Pancreas (tissue), 10 donors: ENCODE data around the gene DNAH12. TPM values are rescaled to one million over a fixed set of nuclear protein-coding genes. Genes with fewer than 3 reads are reported as not detected.
A peak's percentile ranks its signal among the peaks of the same experiment; 100 is the strongest.
"Not testable (repeated sequence)": the region's sequence is repeated elsewhere in the genome, so short reads cannot be mapped to it uniquely, and the experiment has no call there.

ENCODE experiments used
- ATAC-seq, 4 donors: fragments of 200-7000 bp; cut with Tn5 transposase; one replicate each; pipeline versions ENCODE4 v1.8.0 to v1.9.1; 2020; ENCODE audit warnings: mild to moderate bottlenecking in 4 of 4, moderate library complexity in 4 of 4
- DNase-seq, 6 donors: peaks; one replicate each; pipeline ENCODE4 v3.0.0-alpha.2; 2020
- FAIRE-seq: peaks from 2 replicates; lab custom pipeline; 2012; peaks lifted over from hg19 to GRCh38; lab: Jason Lieb, UNC
- H3K27ac ChIP-seq, 4 donors: fragments of 200-600 bp; sonication (generic); 1 replicate in 3 of 4; 2 replicates in 1 of 4; pipeline versions ENCODE4 v1.5.0 to v1.8.0; 2020
- H3K27me3 ChIP-seq, 4 donors: fragments of 200-600 bp; one replicate each; pipeline ENCODE4 v1.8.0; 2021
- H3K36me3 ChIP-seq, 3 donors: fragments of 200-600 bp; sonication (generic) in 1 of 3; one replicate each; pipeline versions ENCODE4 v1.5.0 to v1.8.0; 2020 to 2021
- H3K4me1 ChIP-seq, 3 donors: fragments of 200-600 bp; one replicate each; pipeline ENCODE4 v1.8.0; 2021
- H3K4me3 ChIP-seq, 4 donors: fragments of 200-600 bp; sonication (generic) in 2 of 4; one replicate each; pipeline versions ENCODE4 v1.5.0 to v1.8.0; 2020 to 2021
- H3K9me3 ChIP-seq, 4 donors: fragments of 200-600 bp; one replicate each; pipeline ENCODE4 v1.8.0; 2021
- WGBS, 2 donors: extraction: QIAGEN DNeasy Blood & Tissue Kit; methylation state at CpG; one replicate each; pipeline ENCODE4 v1.1.7; 2013; 5-methylcytosine and 5-hydroxymethylcytosine counted together
- intact Hi-C, 3 donors: fragments of 100-400 bp; cut with DNase I; formaldehyde crosslinking; loops; one replicate each; pipeline versions ENCODE4 v1.11.1 to v1.14.2; 2022
- polyA plus RNA-seq, 2 donors: library from polyadenylated mRNA; stranded (reverse); fragments of 200-250 nt; gene quantifications; one replicate each; pipeline ENCODE4 v1.2.3, GENCODE V29; 2013
- total RNA-seq, 6 donors: library from RNA; stranded (reverse); fragmentation: NEBNext Ultra II Directional in 4 of 6; extraction: Animal tissue kit (Norgen Biotek cat#: 25700) in 4 of 6; gene quantifications; one replicate each; pipeline versions ENCODE4 v1.2.1 to v1.2.4, GENCODE V29; 2021 to 2023
- TF ChIP-seq, protein P1 (sequence below), 4 donors: fragments of 200-600 bp; sonication (generic) in 3 of 4; IDR thresholded peaks; one replicate each; pipeline versions ENCODE4 v1.5.0 to v1.8.0; 2021; ENCODE audit warnings: antibody characterized with exemption in 4 of 4
- donor health status: healthy with polysubstance abuse.
- donor health status: DM: no; HTN: no; CAD: no; lungs with moderate emphysema.
- donor health status: DM: no; HTN: no; CAD: no.
- donor health status: control.
- donor health status: control.
- donor health status: Bipolar disorder and iron deficiency.
- donor health status: DM: yes; HTN: yes; CAD: no.
- donor health status: DM: no; HTN: no; CAD: no.
- donor health status: DM: no; HTN: no; CAD: no.
- donor health status: DM: yes; HTN: yes; CAD: no.

Gene DNAH12
- total and polyA plus RNA-seq, 8 donors = 0.38 to 6.1 (median 0.90) TPM

DNA sequence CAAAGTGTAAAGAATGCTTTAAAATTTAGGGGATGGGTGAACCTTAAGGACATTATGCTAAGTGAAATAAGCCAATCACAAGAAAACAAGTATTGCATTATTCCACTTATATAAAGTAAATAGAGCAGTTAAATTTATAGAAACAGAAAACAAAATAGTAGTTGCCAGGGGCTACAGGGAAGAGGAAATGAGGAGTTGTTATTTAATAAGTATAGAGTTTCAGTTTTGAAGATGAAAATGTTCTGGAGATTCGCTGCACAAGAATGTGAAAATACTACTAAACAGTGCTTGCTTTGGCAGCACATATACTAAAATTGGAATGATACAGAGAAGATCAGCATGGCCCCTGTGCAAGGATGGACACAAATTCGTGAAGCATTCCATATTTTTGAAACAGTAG is 32.0 kb downstream of the DNAH12 start:
- H3K27me3 ChIP-seq = peaks cover 0 to 4% (median 0%) of the 10 kb centered on the region in 4 donors
- no peak overlapping the region for H3K27ac ChIP-seq
- FAIRE-seq (no peak), DNase-seq (no peak), ATAC-seq (no peak)
- TF ChIP-seq, protein P1, sequence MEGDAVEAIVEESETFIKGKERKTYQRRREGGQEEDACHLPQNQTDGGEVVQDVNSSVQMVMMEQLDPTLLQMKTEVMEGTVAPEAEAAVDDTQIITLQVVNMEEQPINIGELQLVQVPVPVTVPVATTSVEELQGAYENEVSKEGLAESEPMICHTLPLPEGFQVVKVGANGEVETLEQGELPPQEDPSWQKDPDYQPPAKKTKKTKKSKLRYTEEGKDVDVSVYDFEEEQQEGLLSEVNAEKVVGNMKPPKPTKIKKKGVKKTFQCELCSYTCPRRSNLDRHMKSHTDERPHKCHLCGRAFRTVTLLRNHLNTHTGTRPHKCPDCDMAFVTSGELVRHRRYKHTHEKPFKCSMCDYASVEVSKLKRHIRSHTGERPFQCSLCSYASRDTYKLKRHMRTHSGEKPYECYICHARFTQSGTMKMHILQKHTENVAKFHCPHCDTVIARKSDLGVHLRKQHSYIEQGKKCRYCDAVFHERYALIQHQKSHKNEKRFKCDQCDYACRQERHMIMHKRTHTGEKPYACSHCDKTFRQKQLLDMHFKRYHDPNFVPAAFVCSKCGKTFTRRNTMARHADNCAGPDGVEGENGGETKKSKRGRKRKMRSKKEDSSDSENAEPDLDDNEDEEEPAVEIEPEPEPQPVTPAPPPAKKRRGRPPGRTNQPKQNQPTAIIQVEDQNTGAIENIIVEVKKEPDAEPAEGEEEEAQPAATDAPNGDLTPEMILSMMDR (IDR thresholded peaks at IDR 0.05) = no peak
- intact Hi-C loops = no loop called here
- H3K4me1 ChIP-seq = no peaks in the 10 kb centered on the region
- no peaks in the 10 kb centered on the region for H3K36me3 ChIP-seq
- 68 to 70% methylated on average over 2 of the region's 2 CpGs for WGBS, 2 donors
- H3K9me3 ChIP-seq = no peaks in the 10 kb centered on the region
- H3K4me3 ChIP-seq = no peak overlapping the region

DNA sequence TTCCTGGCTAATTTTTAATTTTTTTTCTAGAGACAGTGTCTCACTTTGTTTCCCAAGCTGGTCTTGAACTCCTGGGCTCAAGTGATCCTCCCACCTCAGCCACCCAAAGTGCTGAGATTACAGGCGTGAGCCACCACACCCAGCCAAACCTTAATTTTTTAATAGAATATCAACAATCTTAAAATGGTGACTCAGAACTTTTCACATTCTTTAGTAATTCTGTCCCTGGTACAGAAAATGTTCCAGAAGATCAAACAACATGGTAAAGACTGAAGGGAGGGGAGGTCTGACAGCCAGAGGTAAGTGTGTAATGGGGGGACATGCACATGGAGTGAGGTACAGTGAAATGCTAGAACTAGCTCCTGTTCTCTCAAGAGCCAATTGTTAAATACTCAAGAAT is 38.2 kb downstream of the DNAH12 start:
- H3K36me3 ChIP-seq = no peaks in the 10 kb centered on the region
- FAIRE-seq (no peak), ATAC-seq (no peak), DNase-seq (no peak)
- intact Hi-C loops = no loop called here
- TF ChIP-seq, protein P1 (IDR thresholded peaks at IDR 0.05) = no peak
- no peaks in the 10 kb centered on the region for H3K9me3 ChIP-seq
- no peak overlapping the region for H3K27ac ChIP-seq
- no peaks in the 10 kb centered on the region for H3K4me1 ChIP-seq
- 86 to 97% methylated on average over 1 of the region's 1 CpG for WGBS, 2 donors
- no peak overlapping the region for H3K4me3 ChIP-seq
- H3K27me3 ChIP-seq = peaks cover 0 to 4% (median 0%) of the 10 kb centered on the region in 4 donors

DNA sequence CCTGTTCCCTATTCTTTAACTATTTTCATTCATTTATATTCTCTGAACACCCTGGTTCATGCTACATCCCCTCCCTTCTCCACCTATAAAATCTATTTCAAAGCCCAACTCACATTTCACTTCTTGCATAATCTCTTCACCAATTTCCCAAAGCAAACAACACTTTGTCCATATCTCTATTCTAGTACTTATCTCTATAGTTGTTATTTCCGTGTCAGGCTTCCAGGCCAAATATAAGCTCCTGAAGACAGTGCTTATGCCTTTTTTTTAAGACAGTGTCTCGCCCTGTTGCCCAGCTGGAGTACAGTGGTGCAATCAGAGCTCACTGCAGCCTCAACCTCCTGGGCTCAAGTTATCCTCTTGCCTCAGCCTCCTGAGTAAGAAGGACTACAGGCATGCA is 43.6 kb downstream of the DNAH12 start:
- 28 to 30% methylated on average over 2 of the region's 2 CpGs for WGBS, 2 donors
- intact Hi-C loops = no loop called here
- Histone ChIP-seq H3K4me1 (no peaks in the 10 kb centered on the region), H3K4me3 (no peak overlapping the region), H3K9me3 (no peaks in the 10 kb centered on the region), H3K27me3 (no peaks in the 10 kb centered on the region), H3K27ac (no peak overlapping the region), H3K36me3 (no peaks in the 10 kb centered on the region)
- ATAC-seq (no peak), FAIRE-seq (no peak), DNase-seq (no peak)
- TF ChIP-seq, protein P1 (IDR thresholded peaks at IDR 0.05) = no peak

DNA sequence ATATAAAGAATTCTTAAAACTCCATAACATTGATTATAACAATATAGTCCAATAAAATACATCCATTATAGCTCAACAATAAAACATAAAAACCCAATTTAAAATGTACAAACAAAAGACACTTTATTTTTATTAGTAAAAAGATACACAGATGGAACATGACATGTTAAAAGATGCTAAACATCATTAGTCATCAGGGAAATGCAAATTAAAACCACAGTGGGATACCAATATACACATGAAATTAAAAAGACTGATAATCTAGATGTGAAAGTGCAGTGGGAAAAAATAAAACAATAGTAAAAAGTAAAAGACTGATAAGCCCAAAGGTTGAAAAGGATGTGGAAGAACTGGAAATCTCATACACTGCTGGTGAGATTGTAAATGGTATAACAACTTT is 46.2 kb downstream of the DNAH12 start:
- FAIRE-seq = no peak
- intact Hi-C loops = no loop called here

DNA sequence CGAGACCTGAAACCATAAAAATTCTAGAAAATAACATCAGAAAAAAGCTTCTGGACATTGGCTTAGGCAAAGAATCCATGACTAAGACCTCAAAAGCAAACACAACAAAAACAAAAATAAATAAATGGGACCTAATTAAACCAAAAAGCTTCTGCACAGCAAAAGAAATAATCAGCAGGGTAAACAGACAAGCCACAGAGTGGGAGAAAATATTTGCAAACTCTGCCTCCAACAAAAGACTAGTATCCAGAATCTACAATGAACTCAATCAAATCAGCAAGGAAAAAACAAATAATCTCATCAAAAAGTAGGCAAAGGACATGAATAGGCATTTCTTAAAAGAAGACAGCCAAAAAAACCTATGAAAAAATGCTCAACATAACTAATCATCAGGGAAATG is 59.6 kb downstream of the DNAH12 start:
- H3K4me3 ChIP-seq = no peak overlapping the region
- no peaks in the 10 kb centered on the region for H3K9me3 ChIP-seq
- no peaks in the 10 kb centered on the region for H3K36me3 ChIP-seq
- no peak for ATAC-seq
- no peak for DNase-seq
- no peaks in the 10 kb centered on the region for H3K4me1 ChIP-seq
- intact Hi-C loops = no loop called here
- TF ChIP-seq, protein P1 (IDR thresholded peaks at IDR 0.05) = no peak
- FAIRE-seq = no peak
- H3K27ac ChIP-seq = no peak overlapping the region
- no peaks in the 10 kb centered on the region for H3K27me3 ChIP-seq
- 68 to 80% methylated on average over 1 of the region's 1 CpG for WGBS, 2 donors

More for the DNA sequence above, 46.2 kb downstream of the DNAH12 start:
- no peaks in the 10 kb centered on the region for H3K36me3 ChIP-seq
- ATAC-seq (no peak), DNase-seq (no peak)
- TF ChIP-seq, protein P1 (IDR thresholded peaks at IDR 0.05) = no peak
- no peak overlapping the region for H3K4me3 ChIP-seq
- no peaks in the 10 kb centered on the region for H3K9me3 ChIP-seq
- no peak overlapping the region for H3K27ac ChIP-seq
- H3K4me1 ChIP-seq = no peaks in the 10 kb centered on the region
- no peaks in the 10 kb centered on the region for H3K27me3 ChIP-seq

DNA sequence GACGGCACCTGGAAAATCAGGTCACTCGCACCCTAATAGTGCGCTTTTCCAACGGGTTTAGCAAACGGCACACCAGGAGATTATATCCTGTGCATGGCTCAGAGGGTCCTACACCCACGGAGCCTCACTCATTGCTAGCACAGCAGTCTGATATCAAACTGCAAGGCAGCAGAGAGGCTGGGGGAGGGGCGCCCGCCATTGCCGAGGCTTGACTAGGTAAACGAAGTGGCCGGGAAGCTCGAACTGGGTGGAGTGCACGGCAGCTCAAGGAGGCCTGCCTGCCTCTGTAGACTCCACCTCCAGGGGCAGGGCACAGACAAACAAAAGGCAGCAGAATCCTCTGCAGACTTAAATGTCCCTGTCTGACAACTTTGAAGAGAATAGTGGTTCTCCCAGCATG is 67.0 kb downstream of the DNAH12 start:
- DNase-seq = peak in 1 of 6 donors; percentile 35
- H3K4me3 ChIP-seq, H3K4me1 ChIP-seq, FAIRE-seq, H3K9me3 ChIP-seq, H3K27me3 ChIP-seq, H3K27ac ChIP-seq, ATAC-seq, H3K36me3 ChIP-seq, intact Hi-C loops: not testable (repeated sequence)
- 91 to 96% methylated on average over 13 of the region's 13 CpGs for WGBS, 2 donors
